OCI-LY1 (cell line): ENCODE results near the gene CYP2C19.
"Not testable (repeated sequence)": the region's sequence is repeated elsewhere in the genome, so short reads cannot be mapped to it uniquely, and the experiment has no call there.

Experiments
- EZH2 ChIP-seq: fragments of 200-600 bp; sonication (generic), shearing (Covaris generic); IDR thresholded peaks from 2 replicates; pipeline ENCODE4 v1.8.0; 2017; ENCODE audit warnings: borderline replicate concordance, mixed run types, mild to moderate bottlenecking, antibody characterized with exemption, low read length, moderate library complexity, mixed read lengths
- TF ChIP-seq, protein P1 (sequence below): fragments of 200-600 bp; sonication (generic), shearing (Covaris generic); IDR thresholded peaks from 2 replicates; pipeline ENCODE4 v1.5.1; 2017; ENCODE audit warnings: mild to moderate bottlenecking, antibody characterized with exemption, low read length, moderate library complexity, mixed read lengths

DNA sequence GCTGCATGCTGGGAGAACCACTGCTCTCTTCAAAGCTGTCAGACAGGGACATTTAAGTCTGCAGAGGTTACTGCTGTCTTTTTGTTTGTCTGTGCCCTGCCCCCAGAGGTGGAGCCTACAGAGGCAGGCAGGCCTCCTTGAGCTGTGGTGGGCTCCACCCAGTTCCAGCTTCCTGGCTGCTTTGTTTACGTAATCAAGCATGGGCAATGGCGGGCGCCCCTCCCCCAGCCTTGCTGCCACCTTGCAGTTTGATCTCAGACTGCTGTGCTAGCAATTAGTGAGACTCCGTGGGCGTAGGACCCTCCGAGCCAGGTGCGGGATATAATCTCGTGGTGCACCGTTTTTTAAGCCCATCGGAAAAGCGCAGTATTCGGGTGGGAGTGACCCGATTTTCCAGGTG lies 67.5 kb downstream of the CYP2C19 start:
- TF ChIP-seq, protein P1, sequence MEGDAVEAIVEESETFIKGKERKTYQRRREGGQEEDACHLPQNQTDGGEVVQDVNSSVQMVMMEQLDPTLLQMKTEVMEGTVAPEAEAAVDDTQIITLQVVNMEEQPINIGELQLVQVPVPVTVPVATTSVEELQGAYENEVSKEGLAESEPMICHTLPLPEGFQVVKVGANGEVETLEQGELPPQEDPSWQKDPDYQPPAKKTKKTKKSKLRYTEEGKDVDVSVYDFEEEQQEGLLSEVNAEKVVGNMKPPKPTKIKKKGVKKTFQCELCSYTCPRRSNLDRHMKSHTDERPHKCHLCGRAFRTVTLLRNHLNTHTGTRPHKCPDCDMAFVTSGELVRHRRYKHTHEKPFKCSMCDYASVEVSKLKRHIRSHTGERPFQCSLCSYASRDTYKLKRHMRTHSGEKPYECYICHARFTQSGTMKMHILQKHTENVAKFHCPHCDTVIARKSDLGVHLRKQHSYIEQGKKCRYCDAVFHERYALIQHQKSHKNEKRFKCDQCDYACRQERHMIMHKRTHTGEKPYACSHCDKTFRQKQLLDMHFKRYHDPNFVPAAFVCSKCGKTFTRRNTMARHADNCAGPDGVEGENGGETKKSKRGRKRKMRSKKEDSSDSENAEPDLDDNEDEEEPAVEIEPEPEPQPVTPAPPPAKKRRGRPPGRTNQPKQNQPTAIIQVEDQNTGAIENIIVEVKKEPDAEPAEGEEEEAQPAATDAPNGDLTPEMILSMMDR, result not testable (repeated sequence)
- not testable (repeated sequence) for TF ChIP-seq EZH2
